OCI-LY3 (cell line): ENCODE data around the gene L3MBTL4.

ENCODE experiments used
- H2AFZ ChIP-seq: fragments of 200-600, 300-600 bp; shearing (Covaris generic); 2 replicates; pipeline ENCODE4 v1.6.0; 2014; ENCODE audit warnings: antibody characterized with exemption, low read depth, low read length
- H3K27ac ChIP-seq: fragments of 200-600, 300-600 bp; sonication (generic); 2 replicates; pipeline ENCODE4 v1.5.1; 2014; ENCODE audit warnings: mild to moderate bottlenecking, low read length, moderate library complexity, mixed read lengths
- H3K27me3 ChIP-seq: fragments of 200-600, 300-600 bp; sonication (generic); 2 replicates; pipeline ENCODE4 v1.6.1; 2014; ENCODE audit warnings: low read depth, low read length, mixed read lengths
- H3K36me3 ChIP-seq: fragments of 200-600, 300-600 bp; sonication (generic); replicated peaks from 2 replicates; pipeline ENCODE3; 2014; ENCODE audit warnings: low read depth, low read length, mixed read lengths
- H3K4me1 ChIP-seq: fragments of 300-600, 200-600 bp; sonication (generic); 2 replicates; pipeline ENCODE4 v1.6.1; 2014; ENCODE audit warnings: low read length, mixed read lengths
- H3K4me2 ChIP-seq: fragments of 200-600, 300-600 bp; sonication (generic); 2 replicates; pipeline ENCODE4 v1.6.1; 2014; ENCODE audit warnings: low read length, mixed read lengths
- H3K4me3 ChIP-seq: fragments of 300-600, 200-600 bp; sonication (generic); 2 replicates; pipeline ENCODE4 v1.5.1; 2014; ENCODE audit warnings: antibody characterized with exemption, mild to moderate bottlenecking, low read length, moderate library complexity
- H3K79me2 ChIP-seq: fragments of 300-600, 200-600 bp; shearing (Covaris generic); 2 replicates; pipeline ENCODE4 v1.6.1; 2014; ENCODE audit warnings: mild to moderate bottlenecking, low read length, mixed read lengths
- H3K9ac ChIP-seq: fragments of 300-600, 200-600 bp; shearing (Covaris generic); 2 replicates; pipeline ENCODE4 v1.6.0; 2014; ENCODE audit warnings: mild to moderate bottlenecking, low read length, moderate library complexity
- H3K9me3 ChIP-seq: fragments of 200-600, 300-600 bp; shearing (Covaris generic); 2 replicates; pipeline ENCODE4 v1.6.1; 2014; ENCODE audit warnings: low read length, mixed read lengths; ENCODE audit not compliant: insufficient read depth
- H4K20me1 ChIP-seq: fragments of 200-600, 300-600 bp; sonication (generic); 2 replicates; pipeline ENCODE4 v1.6.1; 2016; ENCODE audit warnings: low read length, mixed read lengths; ENCODE audit not compliant: insufficient read depth
- EZH2phosphoT487 ChIP-seq: fragments of 200-600 bp; shearing (Covaris generic); IDR thresholded peaks from 2 replicates; pipeline ENCODE4 v1.6.1; 2018; ENCODE audit warnings: antibody characterized with exemption, mixed run types, low read depth
- TF ChIP-seq, protein P1 (sequence below): fragments of 200-600, 300-600 bp; sonication (generic); IDR thresholded peaks from 2 replicates; pipeline ENCODE4 v1.5.1; 2014; ENCODE audit warnings: antibody characterized with exemption, low read length, low read depth

L3MBTL4 gene

DNA sequence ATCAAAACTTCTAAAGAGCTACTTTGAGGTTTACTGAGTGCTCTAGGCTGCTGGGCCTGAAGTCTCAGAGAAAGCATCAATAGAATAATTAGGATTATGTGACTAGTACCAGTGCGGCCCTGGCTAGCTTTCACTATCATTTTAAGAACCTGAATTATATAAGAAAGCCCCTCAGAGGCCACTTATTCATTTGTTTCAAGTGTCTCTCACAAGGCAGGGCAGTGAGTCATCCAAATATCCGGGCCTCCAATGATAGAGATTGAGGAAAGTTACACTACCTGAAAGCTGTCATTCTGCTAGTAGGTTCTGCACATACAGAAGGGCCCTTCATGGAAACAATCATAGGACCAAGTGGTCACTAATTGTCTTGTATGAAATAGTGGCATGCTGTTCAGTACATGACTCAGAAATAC lies 193.1 kb downstream of the L3MBTL4 start:
- H3K36me3 ChIP-seq, result no peaks in the 10 kb centered on the region
- no peak overlapping the region for H3K27ac ChIP-seq
- TF ChIP-seq EZH2phosphoT487, result no peak
- TF ChIP-seq, protein P1, sequence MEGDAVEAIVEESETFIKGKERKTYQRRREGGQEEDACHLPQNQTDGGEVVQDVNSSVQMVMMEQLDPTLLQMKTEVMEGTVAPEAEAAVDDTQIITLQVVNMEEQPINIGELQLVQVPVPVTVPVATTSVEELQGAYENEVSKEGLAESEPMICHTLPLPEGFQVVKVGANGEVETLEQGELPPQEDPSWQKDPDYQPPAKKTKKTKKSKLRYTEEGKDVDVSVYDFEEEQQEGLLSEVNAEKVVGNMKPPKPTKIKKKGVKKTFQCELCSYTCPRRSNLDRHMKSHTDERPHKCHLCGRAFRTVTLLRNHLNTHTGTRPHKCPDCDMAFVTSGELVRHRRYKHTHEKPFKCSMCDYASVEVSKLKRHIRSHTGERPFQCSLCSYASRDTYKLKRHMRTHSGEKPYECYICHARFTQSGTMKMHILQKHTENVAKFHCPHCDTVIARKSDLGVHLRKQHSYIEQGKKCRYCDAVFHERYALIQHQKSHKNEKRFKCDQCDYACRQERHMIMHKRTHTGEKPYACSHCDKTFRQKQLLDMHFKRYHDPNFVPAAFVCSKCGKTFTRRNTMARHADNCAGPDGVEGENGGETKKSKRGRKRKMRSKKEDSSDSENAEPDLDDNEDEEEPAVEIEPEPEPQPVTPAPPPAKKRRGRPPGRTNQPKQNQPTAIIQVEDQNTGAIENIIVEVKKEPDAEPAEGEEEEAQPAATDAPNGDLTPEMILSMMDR, result no peak

GRCh38 chr18:6220129-6220528 lies 194.6 kb downstream of the L3MBTL4 start:
- H3K4me2 ChIP-seq, result no peak overlapping the region
- no peak overlapping the region for H2AFZ ChIP-seq
- no peaks in the 10 kb centered on the region for H3K27me3 ChIP-seq
- H3K4me1 ChIP-seq, result no peaks in the 10 kb centered on the region
- H3K9ac ChIP-seq, result no peak overlapping the region
- H3K9me3 ChIP-seq, result no peaks in the 10 kb centered on the region
- no peaks in the 10 kb centered on the region for H3K79me2 ChIP-seq
- no peak overlapping the region for H3K27ac ChIP-seq
- no peaks in the 10 kb centered on the region for H3K36me3 ChIP-seq
- no peak overlapping the region for H3K4me3 ChIP-seq
- no peak for TF ChIP-seq EZH2phosphoT487
- TF ChIP-seq, protein P1, result no peak
- H4K20me1 ChIP-seq, result no peaks in the 10 kb centered on the region

More for the DNA sequence above, 193.1 kb downstream of the L3MBTL4 start:
- H2AFZ ChIP-seq, result no peak overlapping the region
- no peak overlapping the region for H3K4me2 ChIP-seq
- H3K9ac ChIP-seq, result no peak overlapping the region
- no peak overlapping the region for H3K4me3 ChIP-seq
- H3K79me2 ChIP-seq, result no peaks in the 10 kb centered on the region
- no peaks in the 10 kb centered on the region for H4K20me1 ChIP-seq
- no peaks in the 10 kb centered on the region for H3K9me3 ChIP-seq
- no peaks in the 10 kb centered on the region for H3K27me3 ChIP-seq
- no peaks in the 10 kb centered on the region for H3K4me1 ChIP-seq

DNA sequence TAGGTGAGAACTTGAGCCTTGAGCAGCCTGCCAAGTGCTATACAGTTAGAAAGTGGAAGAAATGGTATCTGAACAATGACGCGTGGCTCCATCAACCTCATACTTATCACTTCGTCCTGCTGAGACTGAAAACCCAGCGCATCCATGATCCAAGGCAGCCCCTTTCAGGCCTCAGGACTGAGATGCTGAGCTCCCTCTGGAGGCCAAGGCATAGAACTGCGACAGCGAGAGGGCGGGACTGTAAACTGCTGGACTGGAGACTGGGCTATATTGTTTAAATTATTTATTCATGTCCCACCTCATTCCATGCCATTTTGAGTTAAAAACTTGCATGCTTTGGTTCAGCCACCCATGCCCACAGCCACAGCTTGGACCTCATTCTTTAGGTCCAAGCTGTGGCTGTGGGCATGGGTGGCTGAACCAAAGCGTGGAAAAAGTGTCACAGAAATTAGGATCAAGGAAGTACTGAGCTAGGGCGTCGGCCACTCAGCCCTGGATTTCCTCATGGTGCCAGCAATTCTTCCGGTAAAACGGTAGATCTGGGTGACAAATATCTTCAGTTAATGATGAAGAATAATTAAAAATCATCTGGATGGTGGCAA lies 195.5 kb downstream of the L3MBTL4 start:
- H3K4me2 ChIP-seq, result no peak overlapping the region
- no peak overlapping the region for H3K4me3 ChIP-seq
- H4K20me1 ChIP-seq, result no peaks in the 10 kb centered on the region
- no peak overlapping the region for H3K27ac ChIP-seq
- H3K36me3 ChIP-seq, result no peaks in the 10 kb centered on the region
- H3K9me3 ChIP-seq, result no peaks in the 10 kb centered on the region
- no peak overlapping the region for H3K9ac ChIP-seq
- H3K27me3 ChIP-seq, result no peaks in the 10 kb centered on the region
- H2AFZ ChIP-seq, result no peak overlapping the region
- H3K4me1 ChIP-seq, result no peaks in the 10 kb centered on the region
- H3K79me2 ChIP-seq, result no peaks in the 10 kb centered on the region
- TF ChIP-seq EZH2phosphoT487, result no peak
- TF ChIP-seq, protein P1, result peak; percentile 60

DNA sequence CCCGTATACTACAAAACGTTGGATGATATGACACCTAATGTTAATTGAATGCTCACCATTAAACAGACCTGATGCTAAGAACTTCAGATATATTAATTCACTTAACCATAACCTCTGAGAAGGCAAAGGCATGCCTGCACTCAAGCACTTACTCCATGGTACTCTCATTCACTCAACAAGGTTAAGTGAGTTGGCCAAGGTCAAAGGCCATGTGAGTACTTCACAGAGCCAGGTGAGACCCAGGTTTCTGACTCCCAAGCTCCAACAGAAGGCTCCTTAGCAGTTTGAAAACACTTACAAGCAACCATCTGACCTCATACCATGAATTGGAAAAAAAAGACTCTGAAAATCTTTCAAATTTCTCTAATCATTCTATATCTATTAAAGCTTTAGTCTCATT lies 198.8 kb downstream of the L3MBTL4 start:
- Histone ChIP-seq H3K4me3 (no peak overlapping the region), H3K27me3 (no peaks in the 10 kb centered on the region), H3K4me2 (no peak overlapping the region), H3K9me3 (no peaks in the 10 kb centered on the region), H3K79me2 (no peaks in the 10 kb centered on the region), H3K4me1 (no peaks in the 10 kb centered on the region), H3K36me3 (no peaks in the 10 kb centered on the region), H2AFZ (no peak overlapping the region), H4K20me1 (no peaks in the 10 kb centered on the region), H3K27ac (no peak overlapping the region), H3K9ac (no peak overlapping the region)
- no peak for TF ChIP-seq EZH2phosphoT487
